Left lobe of liver (tissue), 2 donors: ENCODE results near the gene CD1C. TPM values are rescaled to one million over a fixed set of nuclear protein-coding genes. Genes with fewer than 3 reads are reported as not detected.
"Not testable (repeated sequence)": the region's sequence is repeated elsewhere in the genome, so short reads cannot be mapped to it uniquely, and the experiment has no call there.

ENCODE experiments used
- ATAC-seq: fragments of 200-7000 bp; cut with Tn5 transposase; one replicate; pipeline ENCODE4 v1.9.1; 2020; ENCODE audit warnings: mild to moderate bottlenecking, moderate library complexity
- DNase-seq: peaks from one replicate; pipeline ENCODE4 v3.0.0-alpha.2; 2020; ENCODE audit warnings: low spot score
- total RNA-seq: library from RNA; stranded (reverse); gene quantifications from one replicate; pipeline ENCODE4 v1.2.1, GENCODE V29; 2021
- donor health status: DM: no; HTN: no; CAD: no; lungs with moderate emphysema.
- donor health status: DM: no; HTN: yes; CAD: no.

Gene CD1C
- total RNA-seq, 1 donor from 2014 or later = not detected

DNA sequence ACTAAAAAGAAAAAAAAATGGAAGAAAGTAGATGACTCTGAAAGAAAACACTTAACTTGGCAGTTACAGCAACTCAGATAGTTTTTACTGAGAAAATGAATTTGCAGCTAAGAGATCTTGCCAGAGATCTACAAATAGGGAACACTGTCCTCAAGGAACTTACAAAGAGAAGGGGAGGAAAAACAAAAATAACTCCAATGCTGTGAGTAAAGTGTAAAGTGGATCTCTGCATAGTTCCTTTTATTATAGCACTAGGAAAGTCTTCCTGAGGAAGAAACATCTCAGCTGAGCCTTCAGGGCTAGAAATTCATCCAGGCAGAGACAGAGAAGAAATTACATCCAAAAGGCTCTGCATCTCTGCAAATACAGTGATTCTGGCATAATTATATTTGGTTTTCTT lies 37.8 kb downstream of the CD1C start:
- no peak for DNase-seq
- ATAC-seq = no peak

DNA sequence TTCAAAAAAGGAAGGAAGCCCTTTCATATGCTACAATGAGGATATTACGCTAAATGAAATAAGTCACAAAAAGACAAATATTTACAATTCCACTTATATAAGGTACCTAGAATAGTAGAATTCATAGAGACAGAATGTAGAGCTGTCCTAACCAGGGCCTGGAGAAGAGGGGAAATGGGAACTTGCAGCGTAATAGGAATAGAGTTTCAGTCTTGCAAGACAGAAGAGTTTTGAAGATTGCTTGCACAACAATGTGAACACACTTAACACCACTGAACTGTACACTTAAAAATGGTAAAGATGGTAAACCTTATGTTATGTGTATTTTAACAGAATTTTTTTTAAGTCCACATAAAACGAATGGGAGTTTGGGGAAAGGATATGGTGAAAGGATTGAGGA lies 38.7 kb downstream of the CD1C start:
- ATAC-seq (no peak), DNase-seq (no peak)

DNA sequence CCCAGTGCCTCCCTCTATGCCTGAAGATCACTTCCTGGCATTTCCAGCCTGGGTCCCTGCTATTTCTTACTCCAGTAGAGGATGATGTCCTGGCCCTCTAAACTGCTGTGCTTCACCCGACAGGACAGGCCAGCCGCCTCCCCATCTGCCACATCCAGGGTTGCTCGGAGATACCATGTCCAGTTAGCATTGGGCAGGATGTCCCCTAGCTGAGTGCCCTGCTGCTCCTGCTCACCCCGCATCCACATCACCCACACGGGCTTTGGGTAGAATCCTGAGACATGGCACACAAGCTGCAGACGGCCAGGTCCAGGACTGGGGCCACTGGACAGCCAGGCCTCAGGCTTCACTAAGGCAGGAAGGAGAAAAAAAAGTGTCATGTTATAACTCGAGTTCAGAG lies 39.6 kb downstream of the CD1C start:
- no peak for DNase-seq

DNA sequence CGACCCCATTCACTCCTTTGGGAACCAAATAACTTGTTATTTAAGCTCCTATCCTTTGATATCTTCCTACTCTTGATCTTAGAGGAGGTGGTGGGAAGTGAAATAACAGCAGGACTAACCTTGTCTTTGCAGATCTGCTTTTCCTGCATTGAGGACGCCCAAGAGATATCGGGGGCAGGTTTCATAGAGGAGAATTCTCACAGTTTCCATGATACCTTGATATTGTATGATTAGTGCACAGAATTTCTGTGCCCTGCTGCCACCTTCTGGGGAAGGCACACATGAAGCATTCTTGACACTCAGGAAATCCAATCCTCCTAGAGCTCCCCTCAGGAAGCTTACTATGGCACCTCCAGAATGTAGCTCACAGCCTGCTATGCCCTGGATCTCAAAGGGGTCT lies 40.0 kb downstream of the CD1C start:
- DNase-seq = no peak
- ATAC-seq = peak; percentile 37

More for the DNA sequence above, 39.6 kb downstream of the CD1C start:
- no peak for ATAC-seq

DNA sequence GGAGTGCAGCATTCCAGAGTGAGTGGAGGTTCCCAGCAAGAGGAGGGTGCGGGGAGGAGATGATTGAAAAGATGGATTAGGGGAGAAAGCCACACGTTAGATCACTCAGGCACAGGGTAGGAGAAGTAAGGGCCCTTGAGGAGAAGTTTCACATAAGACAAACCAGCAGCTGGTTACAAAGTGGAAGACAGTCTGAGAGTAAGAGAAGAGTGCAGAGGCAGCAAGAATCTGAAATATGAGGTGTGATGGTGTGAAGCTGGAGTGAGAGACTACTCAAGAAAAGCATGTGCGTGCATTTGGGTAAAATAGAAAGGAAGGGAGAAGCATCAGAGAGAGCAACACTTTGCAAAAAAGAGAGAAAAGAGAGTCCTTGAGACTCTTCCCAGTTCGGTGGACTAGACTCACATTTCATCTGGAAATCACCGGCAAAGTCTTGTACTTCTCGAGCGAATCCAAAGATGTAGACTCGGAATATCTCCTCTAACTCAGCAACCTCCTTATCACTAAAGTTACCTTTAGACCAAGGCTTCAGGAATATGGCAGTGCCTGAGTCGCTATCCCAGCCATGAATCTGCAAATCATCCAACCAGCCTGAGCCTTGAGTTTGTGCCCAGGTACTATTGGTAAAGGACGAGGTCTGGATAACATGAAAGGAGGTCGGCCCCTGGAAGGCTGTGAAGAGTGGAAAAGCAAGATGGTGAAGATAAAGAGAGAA lies 40.8 kb downstream of the CD1C start:
- ATAC-seq = no peak
- no peak for DNase-seq

DNA sequence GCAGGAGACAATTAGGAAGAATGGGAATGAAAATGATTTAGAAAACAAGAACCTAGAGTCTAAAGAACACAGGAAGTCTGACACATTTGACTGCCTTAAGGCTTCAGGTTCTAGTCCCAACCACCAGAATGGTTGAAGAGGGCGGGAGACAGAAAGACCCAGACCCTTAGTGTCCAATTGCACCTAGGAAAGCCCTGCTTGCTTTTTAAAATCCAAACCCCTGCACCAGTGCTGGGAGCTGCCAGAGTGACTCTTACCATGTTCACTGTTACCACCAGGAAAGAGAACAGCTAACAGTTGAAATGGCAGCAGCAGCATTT lies 41.3 kb downstream of the CD1C start:
- DNase-seq (no peak), ATAC-seq (no peak)

DNA sequence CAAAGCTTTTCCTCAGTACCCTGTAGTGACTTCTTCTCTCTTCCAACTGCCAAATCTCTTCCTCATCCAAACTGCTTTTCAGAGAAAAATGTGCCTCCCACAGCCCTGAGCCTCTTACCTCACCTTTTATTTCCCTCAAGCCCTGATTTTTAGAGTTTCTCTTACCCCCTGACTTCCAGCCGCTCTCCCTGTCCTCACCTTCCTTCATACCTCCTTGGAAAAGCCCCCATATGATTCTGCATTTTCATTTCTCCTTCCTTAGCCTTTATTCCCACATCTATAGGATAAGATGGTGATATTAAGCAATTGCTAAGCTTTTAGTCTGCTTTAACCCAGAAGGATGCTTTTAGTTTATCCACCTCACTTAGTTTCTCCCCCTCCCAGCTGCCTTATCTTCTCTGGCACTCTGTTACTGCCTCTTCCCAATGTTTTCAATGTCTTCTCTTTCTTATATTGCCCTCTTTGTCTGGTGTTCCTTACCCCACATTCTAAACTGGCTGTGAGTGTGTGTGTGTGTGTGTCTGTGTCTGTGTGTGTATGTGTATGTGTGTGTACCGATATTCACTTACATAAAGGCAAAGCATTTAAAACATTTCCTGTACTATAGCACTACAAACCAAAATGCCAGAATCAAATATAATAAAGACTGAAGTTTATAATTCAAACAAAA lies 41.9 kb downstream of the CD1C start, which contains the start of gene CD1B:
Gene CD1B, minus strand, starts transcription at position 51 of the 670 bp plus-strand sequence. CDS start 108 bp downstream, outside the sequence.
- no peak for DNase-seq
- no peak for ATAC-seq

DNA sequence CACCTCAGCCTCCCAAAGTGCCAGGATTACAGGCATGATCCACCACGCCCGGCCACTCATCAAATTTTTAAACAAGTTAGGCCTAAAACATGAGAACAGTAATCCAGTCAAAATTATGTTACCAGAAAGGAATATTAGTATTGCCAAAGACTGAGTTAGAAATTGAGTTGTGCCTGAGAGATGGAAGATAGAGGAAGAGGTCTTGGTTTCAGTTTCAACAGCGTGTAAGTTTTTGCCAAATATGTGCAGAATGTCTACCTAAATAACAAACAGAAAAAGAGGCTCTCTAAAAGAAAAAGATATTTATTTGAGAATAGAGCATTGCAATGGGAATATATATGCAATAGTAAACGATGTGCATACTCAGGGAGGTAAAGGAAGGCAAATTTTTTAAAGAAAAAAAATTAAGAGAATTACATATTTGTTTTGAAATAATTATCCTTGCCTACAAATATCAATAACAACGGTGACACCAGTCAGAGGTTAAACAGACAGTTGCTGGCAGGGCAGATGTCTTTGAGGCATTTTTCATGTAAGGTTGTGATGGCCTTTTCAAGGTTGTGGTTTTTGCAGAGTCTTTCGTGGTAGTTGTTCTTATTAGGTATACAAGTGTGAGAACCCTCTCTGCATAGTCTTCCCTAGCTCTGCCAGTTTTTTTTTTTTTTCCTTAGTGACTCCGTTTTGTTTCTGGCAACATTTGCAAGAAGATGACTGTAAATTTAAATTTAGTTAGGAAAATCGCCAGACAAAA lies 43.9 kb downstream of the CD1C start:
- DNase-seq = no peak
- ATAC-seq = no peak

DNA sequence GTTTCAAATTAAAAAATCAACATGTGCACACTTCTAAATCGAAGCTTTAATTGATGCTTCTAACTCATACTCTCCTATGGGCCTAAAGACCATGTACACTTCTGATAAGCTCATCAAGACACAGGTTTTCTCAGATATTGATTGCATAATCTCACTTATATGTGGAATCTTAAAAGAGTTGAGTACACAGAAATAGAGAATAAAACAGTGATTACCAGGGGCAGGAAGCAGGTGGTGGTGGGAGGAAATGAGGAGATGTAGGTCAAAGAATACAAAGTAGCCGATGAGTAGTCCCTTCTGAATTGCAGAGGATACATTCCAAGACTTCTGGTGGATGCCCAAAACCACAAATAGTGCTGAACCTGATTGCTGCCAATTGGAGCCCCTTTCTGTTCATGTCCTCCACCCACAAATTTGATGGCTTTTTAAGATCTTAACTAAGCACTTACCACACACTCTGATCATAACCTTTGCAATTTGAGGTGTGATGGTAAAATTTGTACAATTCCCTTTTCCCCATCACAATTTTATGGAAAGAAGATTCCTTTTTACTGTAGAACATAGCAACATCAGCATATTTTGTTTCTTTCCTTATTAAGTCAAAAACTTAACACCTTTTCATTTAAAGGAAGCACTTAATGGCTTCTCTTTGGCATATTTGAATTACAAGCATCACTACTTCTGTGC lies 44.9 kb downstream of the CD1C start:
- no peak for DNase-seq
- ATAC-seq = no peak

DNA sequence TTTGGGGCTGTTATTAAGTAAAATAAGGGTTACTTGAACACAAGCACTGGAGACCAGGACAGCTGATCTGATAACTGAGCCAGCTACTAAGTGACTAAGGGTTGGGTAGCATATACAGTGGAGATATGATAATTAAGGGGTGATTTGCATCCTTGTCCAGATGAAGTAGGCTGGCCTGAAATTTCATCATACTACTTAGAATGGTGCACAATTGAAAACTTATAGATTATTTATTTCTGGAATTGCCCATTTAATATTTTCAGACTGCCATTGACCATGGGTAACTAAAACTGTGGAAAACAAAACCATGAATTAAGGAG lies 45.5 kb downstream of the CD1C start:
- no peak for DNase-seq
- ATAC-seq = no peak

DNA sequence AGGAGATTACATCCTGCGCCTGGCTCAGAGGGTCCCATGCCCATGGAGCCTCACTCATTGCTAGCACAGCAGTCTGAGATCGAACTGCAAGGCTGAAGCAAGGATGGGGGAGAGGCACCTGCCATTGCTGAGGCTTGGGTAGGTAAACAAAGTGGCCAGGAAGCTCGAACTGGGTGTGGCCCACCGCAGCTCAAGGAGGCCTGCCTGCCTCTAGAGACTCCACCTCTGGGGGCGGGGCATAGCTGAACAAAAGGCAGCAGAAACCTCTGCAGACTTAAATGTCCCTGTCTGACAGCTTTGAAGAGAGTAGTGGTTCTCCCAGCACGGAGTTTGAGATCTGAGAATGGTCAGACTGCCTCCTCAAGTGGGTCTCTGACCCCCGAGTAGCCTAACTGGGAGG lies 46.7 kb downstream of the CD1C start:
- ATAC-seq, DNase-seq: not testable (repeated sequence)

Other genes with a start within 250 kb of the CD1C start
- gene CD1D, start 109.0 kb upstream of the CD1C start, total RNA-seq = 9.5 TPM
- gene CD1A, start 35.5 kb upstream of the CD1C start, total RNA-seq = not detected
- not detected for gene CD1B, start 41.6 kb downstream of the CD1C start, total RNA-seq
- not detected for gene CD1E, start 64.0 kb downstream of the CD1C start, total RNA-seq
- not detected for gene OR10T2, start 109.5 kb downstream of the CD1C start, total RNA-seq
- not detected for gene OR10K2, start 136.3 kb downstream of the CD1C start, total RNA-seq
- not detected for gene OR10K1, start 171.9 kb downstream of the CD1C start, total RNA-seq
- not detected for gene OR10R2, start 182.3 kb downstream of the CD1C start, total RNA-seq